GM12872 (cell line): ENCODE measurements around the gene MEP1A.

Source experiments
- TF ChIP-seq, protein P1 (sequence below): IDR thresholded peaks from 3 replicates; pipeline ENCODE4 v1.5.1; 2011; ENCODE audit warnings: low read depth, mild to moderate bottlenecking, low read length, moderate library complexity; ENCODE audit not compliant: insufficient read depth

The MEP1A gene

DNA sequence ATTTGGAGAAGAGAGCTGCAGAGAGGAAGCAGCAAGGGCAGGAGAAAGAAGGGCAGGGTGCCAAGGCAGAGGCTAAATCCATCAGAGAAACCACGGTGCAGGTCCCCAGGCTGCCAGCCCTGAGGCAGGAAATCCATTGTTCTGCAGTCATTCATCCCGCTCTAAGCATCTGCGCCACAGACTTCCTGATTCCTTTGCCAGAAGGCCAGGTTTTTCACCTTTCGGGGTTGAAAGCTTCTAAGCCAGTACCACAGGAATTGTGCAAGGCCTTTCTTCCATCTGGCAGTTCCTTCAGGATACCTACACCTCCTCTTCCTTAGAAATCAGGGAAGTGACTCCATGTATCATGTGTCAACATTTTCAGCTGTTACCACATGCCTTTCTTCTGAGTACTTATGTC, 82.9 kb downstream of the MEP1A start:
- TF ChIP-seq, protein P1, sequence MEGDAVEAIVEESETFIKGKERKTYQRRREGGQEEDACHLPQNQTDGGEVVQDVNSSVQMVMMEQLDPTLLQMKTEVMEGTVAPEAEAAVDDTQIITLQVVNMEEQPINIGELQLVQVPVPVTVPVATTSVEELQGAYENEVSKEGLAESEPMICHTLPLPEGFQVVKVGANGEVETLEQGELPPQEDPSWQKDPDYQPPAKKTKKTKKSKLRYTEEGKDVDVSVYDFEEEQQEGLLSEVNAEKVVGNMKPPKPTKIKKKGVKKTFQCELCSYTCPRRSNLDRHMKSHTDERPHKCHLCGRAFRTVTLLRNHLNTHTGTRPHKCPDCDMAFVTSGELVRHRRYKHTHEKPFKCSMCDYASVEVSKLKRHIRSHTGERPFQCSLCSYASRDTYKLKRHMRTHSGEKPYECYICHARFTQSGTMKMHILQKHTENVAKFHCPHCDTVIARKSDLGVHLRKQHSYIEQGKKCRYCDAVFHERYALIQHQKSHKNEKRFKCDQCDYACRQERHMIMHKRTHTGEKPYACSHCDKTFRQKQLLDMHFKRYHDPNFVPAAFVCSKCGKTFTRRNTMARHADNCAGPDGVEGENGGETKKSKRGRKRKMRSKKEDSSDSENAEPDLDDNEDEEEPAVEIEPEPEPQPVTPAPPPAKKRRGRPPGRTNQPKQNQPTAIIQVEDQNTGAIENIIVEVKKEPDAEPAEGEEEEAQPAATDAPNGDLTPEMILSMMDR = no peak

DNA sequence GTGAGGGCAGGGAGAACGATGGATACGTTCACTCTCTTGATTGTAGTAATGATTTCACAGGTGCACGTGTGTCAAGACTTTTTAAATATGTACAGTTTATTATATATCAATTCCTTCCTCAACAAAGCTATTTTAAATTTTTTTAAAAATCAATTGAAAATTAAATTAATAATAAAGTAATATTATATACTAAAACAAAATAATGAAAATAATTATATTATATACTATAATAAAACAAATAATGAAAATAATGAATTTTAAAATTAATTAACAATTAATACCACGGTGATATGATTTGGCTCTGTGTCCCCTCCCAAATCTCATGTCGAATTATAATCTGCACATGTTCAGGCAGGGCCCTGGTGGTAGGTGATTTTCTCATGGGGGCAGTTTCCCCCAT, 85.8 kb downstream of the MEP1A start:
- TF ChIP-seq, protein P1 = no peak

DNA sequence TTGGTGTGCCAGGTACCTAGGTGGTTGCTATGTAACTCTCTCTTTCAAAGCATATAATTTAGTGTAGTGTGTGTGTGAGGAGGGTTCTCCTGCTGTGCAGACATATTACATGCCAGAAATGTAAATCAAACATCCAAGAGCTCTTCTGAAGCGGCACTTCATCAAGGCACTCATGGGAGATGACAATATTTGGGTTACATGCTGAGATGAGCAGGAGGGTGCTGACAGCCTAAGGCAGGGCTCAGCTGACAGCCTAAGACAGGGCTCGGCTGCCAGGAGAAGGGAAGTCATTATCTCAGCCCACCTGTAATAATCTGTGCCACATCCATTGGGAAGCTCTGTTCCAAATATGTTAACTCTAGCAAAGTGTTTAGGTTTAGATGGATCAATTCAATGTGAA, 89.5 kb downstream of the MEP1A start:
- TF ChIP-seq, protein P1 = no peak

DNA sequence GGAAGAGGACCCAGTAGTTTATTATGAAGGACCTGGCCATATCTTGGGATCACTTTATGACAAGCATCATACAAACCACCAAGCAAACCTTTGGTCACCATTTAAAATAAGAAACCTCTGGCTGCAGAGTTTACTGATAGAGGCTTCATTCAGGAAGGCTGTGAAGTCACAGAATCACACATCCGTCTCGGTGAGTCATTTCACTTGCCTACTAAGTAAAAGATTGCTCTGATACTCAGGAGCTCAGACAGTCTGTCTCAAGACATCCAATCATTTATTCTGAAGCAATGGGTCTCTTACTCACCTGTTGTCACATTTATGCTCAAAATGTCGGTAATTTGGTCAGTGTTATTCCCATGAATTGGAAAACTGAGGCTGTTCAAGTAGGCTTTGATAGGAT, 94.8 kb downstream of the MEP1A start:
- TF ChIP-seq, protein P1 = no peak

DNA sequence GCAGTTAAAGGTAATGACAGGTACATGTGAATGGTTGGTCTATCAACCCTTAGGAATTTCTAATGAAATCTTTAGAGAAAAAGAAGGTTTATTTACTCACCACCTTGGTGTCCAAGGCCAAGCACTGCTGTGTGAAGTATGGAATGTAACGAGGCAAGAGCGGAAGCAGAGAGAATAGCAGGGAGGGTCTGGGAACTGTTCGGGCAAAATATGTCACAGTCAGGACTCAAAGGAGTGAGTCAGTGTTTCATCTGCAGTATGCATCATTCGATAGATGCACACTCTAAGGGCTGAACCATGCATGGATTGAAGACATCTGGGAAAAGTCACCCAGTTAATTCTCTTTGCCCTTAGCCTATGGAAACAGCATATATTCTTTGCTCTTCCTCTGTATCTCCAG, 95.4 kb downstream of the MEP1A start:
- TF ChIP-seq, protein P1 = no peak
